AG10803 (cell line): ENCODE data around the gene SLC48A1.

Experiments
- DNase-seq: peaks from one replicate; pipeline ENCODE4 v3.0.0; 2010; ENCODE audit warnings: low read depth
- H3K4me3 ChIP-seq: 2 replicates; pipeline ENCODE4 v1.5.1; 2011; ENCODE audit warnings: mild to moderate bottlenecking, low read length, control low read depth
- TF ChIP-seq, protein P1 (sequence below): conservative IDR thresholded peaks from 2 replicates; pipeline ENCODE4 v1.5.1; 2011; ENCODE audit warnings: mild to moderate bottlenecking, low read length, control low read depth, inconsistent platforms

The SLC48A1 gene

DNA sequence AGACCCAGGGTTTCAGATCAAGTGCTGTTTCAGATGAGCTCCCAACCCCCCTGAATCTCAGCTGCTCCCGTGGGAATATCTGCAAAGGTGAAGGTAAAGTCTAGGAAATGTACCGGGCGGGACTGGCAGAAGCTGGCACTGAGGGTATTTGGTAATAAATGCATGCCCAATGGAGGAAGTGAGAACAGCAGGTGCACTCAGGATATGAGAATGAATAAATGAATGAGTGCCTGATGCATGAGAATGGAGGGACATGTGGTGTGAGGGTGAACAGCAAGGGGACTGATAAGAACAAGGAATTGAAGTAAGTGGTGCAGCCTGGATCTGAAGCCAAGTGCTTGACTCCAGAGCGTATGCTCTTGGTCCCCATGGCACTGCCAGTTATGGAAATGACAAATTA, 25.9 kb upstream of the SLC48A1 start:
- TF ChIP-seq, protein P1, sequence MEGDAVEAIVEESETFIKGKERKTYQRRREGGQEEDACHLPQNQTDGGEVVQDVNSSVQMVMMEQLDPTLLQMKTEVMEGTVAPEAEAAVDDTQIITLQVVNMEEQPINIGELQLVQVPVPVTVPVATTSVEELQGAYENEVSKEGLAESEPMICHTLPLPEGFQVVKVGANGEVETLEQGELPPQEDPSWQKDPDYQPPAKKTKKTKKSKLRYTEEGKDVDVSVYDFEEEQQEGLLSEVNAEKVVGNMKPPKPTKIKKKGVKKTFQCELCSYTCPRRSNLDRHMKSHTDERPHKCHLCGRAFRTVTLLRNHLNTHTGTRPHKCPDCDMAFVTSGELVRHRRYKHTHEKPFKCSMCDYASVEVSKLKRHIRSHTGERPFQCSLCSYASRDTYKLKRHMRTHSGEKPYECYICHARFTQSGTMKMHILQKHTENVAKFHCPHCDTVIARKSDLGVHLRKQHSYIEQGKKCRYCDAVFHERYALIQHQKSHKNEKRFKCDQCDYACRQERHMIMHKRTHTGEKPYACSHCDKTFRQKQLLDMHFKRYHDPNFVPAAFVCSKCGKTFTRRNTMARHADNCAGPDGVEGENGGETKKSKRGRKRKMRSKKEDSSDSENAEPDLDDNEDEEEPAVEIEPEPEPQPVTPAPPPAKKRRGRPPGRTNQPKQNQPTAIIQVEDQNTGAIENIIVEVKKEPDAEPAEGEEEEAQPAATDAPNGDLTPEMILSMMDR, result no peak
- no peak for DNase-seq
- no peak overlapping the region for H3K4me3 ChIP-seq

DNA sequence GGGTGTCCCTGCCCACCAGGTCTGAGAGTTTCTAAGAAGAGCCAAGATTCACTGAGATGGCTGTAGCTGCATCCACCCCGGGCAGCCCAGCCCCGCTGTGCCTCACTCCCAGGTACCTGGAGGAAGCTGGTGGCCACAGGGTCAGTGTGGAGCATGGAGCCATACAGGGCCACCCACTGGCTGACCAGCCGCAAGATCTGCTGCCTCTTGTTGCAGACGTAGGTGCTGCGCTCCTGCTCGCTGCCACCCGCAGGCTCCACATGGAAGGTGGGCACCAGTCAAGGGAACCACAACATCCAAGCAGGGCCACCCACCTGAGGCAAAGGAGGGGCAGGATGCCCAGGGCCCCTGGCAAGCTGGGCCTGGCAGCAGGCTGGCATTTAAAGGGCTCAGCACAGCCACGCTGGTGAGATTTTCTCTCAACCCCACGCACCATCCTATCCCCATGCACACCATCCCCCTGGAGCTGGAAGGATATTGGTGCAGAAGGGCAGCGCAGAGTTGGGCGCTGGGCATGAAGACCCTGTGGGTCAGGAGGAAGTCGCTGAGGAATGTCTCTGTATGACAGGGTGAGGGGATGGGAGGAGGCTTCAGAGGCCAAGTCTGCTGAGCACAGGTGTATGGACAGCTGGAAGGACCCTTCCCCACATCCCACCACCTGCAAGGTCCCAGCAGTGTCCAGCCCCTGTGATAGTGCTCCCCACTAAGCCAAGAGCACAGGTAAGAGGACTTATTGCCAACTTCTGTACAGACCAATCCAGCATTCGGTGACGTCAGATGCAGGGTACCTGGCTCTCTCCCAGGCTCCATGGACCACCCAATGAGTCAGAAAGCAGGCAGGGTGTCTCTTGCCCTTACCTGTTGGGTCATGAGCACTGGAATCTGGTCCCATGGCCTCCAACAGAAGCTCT, 25.2 kb upstream of the SLC48A1 start:
- TF ChIP-seq, protein P1, result no peak
- H3K4me3 ChIP-seq, result no peak overlapping the region
- no peak for DNase-seq

DNA sequence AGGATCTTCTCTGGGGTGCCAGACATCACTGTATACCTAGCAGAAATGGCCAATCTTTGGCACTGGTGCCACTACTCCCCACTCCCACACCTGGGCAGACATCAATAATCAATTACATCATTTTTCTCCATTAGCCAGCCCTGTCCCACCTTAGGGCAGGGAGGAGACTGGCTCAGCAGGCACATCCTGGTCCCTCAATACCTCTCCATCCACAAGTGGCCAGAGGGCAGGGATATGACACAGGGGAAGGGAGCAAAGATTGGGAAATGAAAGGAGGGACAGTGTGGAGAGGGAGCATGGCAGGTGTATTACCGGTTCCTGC, 24.6 kb upstream of the SLC48A1 start:
- no peak for DNase-seq
- TF ChIP-seq, protein P1, result no peak
- H3K4me3 ChIP-seq, result no peak overlapping the region

DNA sequence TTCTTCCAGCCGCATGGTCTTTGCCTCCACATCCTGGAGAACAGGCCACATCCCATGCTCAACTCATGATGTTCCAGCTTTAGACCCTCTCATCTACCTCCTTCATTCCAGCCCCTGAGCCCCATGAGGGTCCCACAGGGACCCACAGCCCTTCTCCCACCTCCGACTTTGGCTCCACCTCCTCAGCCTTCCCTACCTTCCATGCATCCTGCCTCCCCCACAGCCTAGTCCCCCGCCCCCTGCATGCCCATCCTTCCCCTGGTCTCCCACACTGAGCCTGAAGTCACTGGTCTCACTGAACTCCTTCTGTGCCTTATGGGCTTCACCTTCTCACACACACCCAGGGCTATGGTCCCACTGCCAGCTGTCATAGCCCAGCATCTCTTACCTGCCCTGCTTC, 24.1 kb upstream of the SLC48A1 start:
- H3K4me3 ChIP-seq, result no peak overlapping the region
- TF ChIP-seq, protein P1, result no peak
- DNase-seq, result no peak

DNA sequence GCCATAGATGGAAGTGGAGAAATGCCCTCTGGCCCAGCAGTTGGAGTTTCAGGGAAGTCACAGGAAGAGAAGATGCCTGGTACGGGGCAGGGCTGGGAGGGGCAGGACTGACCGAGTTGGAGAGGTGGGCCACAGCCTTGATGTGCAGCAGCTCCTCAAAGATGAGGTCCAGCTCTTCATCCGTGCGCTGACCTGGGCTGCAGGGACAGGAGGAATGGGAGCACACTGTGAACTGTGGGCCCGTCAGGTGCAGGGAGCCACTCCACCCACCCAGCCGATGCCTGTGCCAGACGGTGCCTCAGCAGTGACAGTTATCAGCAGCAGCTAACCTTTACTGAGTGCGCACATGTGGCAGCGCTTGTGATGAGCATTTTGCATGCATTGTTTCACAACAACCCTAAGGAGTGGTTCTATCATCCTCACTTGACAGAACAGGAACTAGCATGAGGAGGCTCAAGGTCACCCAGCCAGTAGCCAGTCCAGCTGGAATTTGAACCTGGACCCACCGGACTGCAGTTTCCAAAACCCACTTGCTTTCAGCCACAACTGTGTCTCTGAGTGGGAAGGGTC, 22.7 kb upstream of the SLC48A1 start:
- TF ChIP-seq, protein P1, result no peak
- no peak for DNase-seq

DNA sequence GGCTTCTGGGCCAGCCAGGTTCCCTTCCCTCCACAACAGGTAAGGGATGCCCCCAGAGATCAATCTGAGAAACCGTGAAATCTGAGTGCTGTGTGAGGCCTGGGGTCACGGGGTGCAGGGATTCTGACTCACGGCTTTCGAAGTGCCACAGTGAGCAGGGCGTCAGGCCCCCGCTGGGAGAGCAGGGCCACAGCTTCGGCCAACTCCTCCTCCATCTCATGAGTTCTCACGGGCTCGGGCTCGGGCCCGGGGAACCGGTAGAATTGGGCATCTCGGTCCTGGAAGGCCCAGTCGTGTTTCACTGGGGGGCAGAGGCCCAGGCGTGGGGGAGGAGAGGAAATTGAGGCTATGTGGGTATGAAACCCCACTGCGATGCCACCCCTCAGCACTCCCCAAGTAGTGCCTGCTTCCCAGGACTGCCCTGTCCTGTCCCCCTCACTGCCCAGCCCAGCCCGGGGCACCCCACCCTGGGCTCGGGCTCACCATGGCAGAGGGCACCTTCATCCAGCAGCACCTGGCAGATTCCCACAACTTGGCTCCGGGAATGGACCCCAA, 22.0 kb upstream of the SLC48A1 start:
- TF ChIP-seq, protein P1, result no peak
- no peak for DNase-seq
- no peak overlapping the region for H3K4me3 ChIP-seq

More for the DNA sequence above, 22.7 kb upstream of the SLC48A1 start:
- H3K4me3 ChIP-seq, result no peak overlapping the region

DNA sequence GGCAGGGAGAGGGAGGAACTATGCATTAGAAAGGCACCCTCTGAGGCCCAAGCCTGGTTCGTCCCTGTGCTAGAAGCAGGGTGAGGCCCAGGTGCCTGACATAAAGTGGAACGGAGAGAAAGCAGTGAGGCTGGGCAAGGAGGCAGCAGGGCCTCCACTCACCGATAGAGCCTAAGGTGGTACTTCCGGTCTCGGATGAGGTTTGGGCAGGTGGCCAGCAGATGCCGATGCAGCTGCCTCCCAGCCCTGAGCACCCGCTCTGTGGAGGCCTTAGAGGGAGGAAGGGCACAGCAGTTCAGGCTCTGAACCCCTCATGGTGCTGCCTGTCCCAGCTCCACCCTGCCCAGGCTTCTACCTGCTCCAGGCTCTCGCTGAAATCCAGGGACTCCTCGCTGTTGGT, 21.5 kb upstream of the SLC48A1 start:
- DNase-seq, result no peak
- no peak overlapping the region for H3K4me3 ChIP-seq
- TF ChIP-seq, protein P1, result no peak
